HepG2 (cell line): Measurements from ENCODE around the gene DSE.

Source experiments
- CHD2 ChIP-seq: IDR thresholded peaks from 2 replicates; pipeline ENCODE4 v1.6.1; 2011; ENCODE audit warnings: low read depth, low read length, improper control_type of control experiment
- HOXA7 ChIP-seq: sonication (generic); formaldehyde crosslinking; IDR thresholded peaks from 2 replicates; pipeline ENCODE4 v1.8.1; 2022; ENCODE audit warnings: mild to moderate bottlenecking, missing genetic modification reagents, moderate library complexity
- IKZF1 ChIP-seq: fragments of 450-650 bp; IDR thresholded peaks from 2 replicates; pipeline ENCODE4 v1.7.1; 2016
- KAT8 ChIP-seq: IDR thresholded peaks from 2 replicates; pipeline ENCODE4 v1.6.1; 2016; ENCODE audit warnings: missing genetic modification reagents, missing compliant biosample characterization
- POLR2A ChIP-seq, 2 experiments: IDR thresholded peaks; 2 replicates each; pipeline ENCODE4 v1.6.1; 2011; ENCODE audit warnings: low read depth in 2 of 2, low read length in 2 of 2, mild to moderate bottlenecking in 1 of 2, moderate library complexity in 1 of 2; ENCODE audit not compliant: insufficient read depth in 1 of 2
- ZNF207 ChIP-seq: fragments of 450-650 bp; IDR thresholded peaks from 2 replicates; pipeline ENCODE4 v1.6.1; 2016; ENCODE audit warnings: antibody characterized with exemption, borderline replicate concordance
- ZNF274 ChIP-seq: sonication (generic); formaldehyde crosslinking; IDR thresholded peaks from 2 replicates; pipeline ENCODE4 v1.5.1; 2020; ENCODE audit warnings: mild to moderate bottlenecking, missing genetic modification reagents
- ZNF446 ChIP-seq: sonication (generic); formaldehyde crosslinking; IDR thresholded peaks from 2 replicates; pipeline ENCODE4 v1.5.0; 2020; ENCODE audit warnings: mild to moderate bottlenecking, missing genetic modification reagents
- TF ChIP-seq, protein P1 (sequence below): sonication (generic); formaldehyde crosslinking; IDR thresholded peaks from 2 replicates; pipeline ENCODE4 v1.4.0; 2020; ENCODE audit warnings: mild to moderate bottlenecking, missing genetic modification reagents, borderline replicate concordance
- TF ChIP-seq, protein P2 (sequence below): sonication (generic); formaldehyde crosslinking; conservative IDR thresholded peaks from 2 replicates; pipeline ENCODE4 v1.5.0; 2020; ENCODE audit warnings: missing genetic modification reagents
- TF ChIP-seq, protein P3 (sequence below): sonication (generic); formaldehyde crosslinking; IDR thresholded peaks from 2 replicates; pipeline ENCODE4 v1.4.0; 2020; ENCODE audit warnings: mild to moderate bottlenecking, missing genetic modification reagents
- TF ChIP-seq, protein P4 (sequence below): sonication (generic); formaldehyde crosslinking; IDR thresholded peaks from 2 replicates; pipeline ENCODE4 v1.8.1; 2022; ENCODE audit warnings: low read depth, mild to moderate bottlenecking, missing genetic modification reagents

DNA sequence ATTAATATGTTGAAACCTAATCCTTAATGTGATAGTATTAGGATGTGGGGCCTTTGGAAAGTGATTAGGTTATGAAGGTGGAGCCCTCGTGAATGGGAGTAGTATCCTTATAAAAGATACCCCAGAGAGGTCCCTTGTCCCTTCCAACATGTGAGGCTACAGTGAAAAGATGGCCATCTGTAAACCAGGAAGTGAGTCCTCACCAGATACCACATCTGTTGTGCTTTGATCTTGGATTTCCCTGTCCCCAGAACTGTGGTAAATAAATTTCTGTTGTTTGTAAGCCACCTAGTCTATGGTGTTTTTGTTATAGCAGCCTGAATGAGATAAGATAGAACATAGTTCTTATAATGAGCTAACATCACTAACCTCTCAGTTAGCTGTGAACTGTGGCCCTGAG is 73.8 kb downstream of the DSE start:
- TF ChIP-seq CHD2 = no peak
- no peak for TF ChIP-seq ZNF274 (CRISPR knock-in tag)
- no peak for TF ChIP-seq ZNF207
- no peak for TF ChIP-seq ZNF446 (CRISPR knock-in tag)
- TF ChIP-seq POLR2A (IDR thresholded peaks at IDR 0.05; ENCODE audit: insufficient read depth in 1 of 2, low read depth in 2 of 2, low read length in 2 of 2) = no peak
- no peak for TF ChIP-seq KAT8 (CRISPR knock-in tag)
- no peak for TF ChIP-seq HOXA7 (CRISPR knock-in tag)
- TF ChIP-seq, protein P1, sequence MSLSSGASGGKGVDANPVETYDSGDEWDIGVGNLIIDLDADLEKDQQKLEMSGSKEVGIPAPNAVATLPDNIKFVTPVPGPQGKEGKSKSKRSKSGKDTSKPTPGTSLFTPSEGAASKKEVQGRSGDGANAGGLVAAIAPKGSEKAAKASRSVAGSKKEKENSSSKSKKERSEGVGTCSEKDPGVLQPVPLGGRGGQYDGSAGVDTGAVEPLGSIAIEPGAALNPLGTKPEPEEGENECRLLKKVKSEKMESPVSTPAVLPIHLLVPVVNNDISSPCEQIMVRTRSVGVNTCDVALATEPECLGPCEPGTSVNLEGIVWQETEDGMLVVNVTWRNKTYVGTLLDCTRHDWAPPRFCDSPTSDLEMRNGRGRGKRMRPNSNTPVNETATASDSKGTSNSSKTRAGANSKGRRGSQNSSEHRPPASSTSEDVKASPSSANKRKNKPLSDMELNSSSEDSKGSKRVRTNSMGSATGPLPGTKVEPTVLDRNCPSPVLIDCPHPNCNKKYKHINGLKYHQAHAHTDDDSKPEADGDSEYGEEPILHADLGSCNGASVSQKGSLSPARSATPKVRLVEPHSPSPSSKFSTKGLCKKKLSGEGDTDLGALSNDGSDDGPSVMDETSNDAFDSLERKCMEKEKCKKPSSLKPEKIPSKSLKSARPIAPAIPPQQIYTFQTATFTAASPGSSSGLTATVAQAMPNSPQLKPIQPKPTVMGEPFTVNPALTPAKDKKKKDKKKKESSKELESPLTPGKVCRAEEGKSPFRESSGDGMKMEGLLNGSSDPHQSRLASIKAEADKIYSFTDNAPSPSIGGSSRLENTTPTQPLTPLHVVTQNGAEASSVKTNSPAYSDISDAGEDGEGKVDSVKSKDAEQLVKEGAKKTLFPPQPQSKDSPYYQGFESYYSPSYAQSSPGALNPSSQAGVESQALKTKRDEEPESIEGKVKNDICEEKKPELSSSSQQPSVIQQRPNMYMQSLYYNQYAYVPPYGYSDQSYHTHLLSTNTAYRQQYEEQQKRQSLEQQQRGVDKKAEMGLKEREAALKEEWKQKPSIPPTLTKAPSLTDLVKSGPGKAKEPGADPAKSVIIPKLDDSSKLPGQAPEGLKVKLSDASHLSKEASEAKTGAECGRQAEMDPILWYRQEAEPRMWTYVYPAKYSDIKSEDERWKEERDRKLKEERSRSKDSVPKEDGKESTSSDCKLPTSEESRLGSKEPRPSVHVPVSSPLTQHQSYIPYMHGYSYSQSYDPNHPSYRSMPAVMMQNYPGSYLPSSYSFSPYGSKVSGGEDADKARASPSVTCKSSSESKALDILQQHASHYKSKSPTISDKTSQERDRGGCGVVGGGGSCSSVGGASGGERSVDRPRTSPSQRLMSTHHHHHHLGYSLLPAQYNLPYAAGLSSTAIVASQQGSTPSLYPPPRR = no peak
- TF ChIP-seq, protein P2, sequence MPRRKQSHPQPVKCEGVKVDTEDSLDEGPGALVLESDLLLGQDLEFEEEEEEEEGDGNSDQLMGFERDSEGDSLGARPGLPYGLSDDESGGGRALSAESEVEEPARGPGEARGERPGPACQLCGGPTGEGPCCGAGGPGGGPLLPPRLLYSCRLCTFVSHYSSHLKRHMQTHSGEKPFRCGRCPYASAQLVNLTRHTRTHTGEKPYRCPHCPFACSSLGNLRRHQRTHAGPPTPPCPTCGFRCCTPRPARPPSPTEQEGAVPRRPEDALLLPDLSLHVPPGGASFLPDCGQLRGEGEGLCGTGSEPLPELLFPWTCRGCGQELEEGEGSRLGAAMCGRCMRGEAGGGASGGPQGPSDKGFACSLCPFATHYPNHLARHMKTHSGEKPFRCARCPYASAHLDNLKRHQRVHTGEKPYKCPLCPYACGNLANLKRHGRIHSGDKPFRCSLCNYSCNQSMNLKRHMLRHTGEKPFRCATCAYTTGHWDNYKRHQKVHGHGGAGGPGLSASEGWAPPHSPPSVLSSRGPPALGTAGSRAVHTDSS = no peak
- no peak for TF ChIP-seq IKZF1
- TF ChIP-seq, protein P3, sequence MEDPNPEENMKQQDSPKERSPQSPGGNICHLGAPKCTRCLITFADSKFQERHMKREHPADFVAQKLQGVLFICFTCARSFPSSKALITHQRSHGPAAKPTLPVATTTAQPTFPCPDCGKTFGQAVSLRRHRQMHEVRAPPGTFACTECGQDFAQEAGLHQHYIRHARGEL (CRISPR knock-in tag) = no peak
- TF ChIP-seq, protein P4, sequence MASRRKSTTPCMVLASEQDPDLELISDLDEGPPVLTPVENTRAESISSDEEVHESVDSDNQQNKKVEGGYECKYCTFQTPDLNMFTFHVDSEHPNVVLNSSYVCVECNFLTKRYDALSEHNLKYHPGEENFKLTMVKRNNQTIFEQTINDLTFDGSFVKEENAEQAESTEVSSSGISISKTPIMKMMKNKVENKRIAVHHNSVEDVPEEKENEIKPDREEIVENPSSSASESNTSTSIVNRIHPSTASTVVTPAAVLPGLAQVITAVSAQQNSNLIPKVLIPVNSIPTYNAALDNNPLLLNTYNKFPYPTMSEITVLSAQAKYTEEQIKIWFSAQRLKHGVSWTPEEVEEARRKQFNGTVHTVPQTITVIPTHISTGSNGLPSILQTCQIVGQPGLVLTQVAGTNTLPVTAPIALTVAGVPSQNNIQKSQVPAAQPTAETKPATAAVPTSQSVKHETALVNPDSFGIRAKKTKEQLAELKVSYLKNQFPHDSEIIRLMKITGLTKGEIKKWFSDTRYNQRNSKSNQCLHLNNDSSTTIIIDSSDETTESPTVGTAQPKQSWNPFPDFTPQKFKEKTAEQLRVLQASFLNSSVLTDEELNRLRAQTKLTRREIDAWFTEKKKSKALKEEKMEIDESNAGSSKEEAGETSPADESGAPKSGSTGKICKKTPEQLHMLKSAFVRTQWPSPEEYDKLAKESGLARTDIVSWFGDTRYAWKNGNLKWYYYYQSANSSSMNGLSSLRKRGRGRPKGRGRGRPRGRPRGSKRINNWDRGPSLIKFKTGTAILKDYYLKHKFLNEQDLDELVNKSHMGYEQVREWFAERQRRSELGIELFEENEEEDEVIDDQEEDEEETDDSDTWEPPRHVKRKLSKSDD (CRISPR knock-in tag) = no peak
